OCI-M2 (cell line): ENCODE data around the gene CHRD.

Experiments
- DNase-seq: peaks from one replicate; lab custom pipeline; 2025; ENCODE audit not compliant: unreplicated experiment; lab: John Stamatoyannopoulos, UW

CHRD gene

DNA sequence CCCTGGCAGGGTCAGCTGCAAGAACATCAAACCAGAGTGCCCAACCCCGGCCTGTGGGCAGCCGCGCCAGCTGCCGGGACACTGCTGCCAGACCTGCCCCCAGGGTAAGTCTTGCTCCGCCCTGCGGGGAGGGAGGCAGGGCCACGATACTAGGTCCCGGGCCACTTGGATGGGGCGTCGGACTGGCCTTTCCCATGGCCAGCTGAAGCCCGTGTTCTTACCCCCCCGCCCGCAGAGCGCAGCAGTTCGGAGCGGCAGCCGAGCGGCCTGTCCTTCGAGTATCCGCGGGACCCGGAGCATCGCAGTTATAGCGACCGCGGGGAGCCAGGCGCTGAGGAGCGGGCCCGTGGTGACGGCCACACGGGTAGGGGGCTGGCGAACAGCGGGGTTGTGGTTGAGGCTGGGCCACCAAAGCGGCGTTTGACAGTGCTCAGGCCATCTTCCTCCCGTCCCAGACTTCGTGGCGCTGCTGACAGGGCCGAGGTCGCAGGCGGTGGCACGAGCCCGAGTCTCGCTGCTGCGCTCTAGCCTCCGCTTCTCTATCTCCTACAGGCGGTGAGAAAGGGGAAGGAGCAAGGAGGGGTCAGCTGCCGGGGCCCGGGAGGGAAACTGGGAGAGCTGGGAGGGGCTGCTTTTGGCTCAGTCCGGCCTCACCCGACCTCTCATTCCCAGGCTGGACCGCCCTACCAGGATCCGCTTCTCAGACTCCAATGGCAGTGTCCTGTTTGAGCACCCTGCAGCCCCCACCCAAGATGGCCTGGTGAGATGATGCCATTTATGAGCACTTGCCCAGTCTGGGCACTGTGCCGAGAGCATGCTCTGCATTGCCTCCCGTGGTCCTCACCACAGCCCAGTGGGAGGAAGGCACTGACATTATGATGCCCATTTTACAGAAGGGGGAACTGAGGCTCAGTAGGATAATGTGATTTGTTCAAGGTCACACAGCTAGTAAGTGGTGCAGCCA lies 1.7 kb downstream of the CHRD start:
- DNase-seq = no peak

DNA sequence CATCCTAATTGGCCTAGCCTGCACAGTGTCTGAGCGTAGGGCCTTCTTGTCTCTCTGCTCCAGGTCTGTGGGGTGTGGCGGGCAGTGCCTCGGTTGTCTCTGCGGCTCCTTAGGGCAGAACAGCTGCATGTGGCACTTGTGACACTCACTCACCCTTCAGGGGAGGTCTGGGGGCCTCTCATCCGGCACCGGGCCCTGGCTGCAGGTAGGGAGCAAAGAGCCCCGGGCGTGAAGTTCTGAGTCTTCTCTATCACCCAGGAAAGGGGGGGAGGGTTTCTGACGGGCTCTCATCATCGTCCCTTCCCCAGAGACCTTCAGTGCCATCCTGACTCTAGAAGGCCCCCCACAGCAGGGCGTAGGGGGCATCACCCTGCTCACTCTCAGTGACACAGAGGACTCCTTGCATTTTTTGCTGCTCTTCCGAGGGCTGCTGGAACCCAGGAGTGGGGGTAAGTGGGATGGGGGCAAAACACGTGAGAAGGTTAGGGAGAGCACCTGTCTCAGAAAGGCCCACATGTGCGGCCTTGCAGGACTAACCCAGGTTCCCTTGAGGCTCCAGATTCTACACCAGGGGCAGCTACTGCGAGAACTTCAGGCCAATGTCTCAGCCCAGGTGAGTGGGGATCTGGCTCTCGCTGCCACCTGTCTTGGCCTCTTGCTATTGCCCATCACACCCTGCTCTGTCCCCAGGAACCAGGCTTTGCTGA lies 2.6 kb downstream of the CHRD start:
- DNase-seq = no peak

DNA sequence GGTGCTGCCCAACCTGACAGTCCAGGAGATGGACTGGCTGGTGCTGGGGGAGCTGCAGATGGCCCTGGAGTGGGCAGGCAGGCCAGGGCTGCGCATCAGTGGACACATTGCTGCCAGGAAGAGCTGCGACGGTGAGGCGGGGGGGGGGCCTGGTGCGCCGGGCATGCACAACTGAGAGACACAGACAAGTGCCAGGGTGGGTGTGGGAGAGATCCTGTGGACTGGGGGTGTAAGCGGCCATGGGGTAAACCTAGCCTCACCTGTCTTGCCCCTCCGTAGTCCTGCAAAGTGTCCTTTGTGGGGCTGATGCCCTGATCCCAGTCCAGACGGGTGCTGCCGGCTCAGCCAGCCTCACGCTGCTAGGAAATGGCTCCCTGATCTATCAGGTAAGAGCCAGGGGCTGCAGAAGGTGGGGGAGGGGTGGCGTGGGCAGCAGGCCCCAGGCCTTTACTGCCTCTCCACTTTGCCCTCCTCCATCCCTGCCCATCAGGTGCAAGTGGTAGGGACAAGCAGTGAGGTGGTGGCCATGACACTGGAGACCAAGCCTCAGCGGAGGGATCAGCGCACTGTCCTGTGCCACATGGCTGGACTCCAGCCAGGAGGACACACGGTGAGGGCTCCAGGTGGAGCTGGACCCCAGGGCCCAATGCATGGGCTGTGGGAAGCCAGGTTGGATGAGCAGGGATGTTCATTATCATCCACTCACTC lies 3.3 kb downstream of the CHRD start:
- DNase-seq = no peak

DNA sequence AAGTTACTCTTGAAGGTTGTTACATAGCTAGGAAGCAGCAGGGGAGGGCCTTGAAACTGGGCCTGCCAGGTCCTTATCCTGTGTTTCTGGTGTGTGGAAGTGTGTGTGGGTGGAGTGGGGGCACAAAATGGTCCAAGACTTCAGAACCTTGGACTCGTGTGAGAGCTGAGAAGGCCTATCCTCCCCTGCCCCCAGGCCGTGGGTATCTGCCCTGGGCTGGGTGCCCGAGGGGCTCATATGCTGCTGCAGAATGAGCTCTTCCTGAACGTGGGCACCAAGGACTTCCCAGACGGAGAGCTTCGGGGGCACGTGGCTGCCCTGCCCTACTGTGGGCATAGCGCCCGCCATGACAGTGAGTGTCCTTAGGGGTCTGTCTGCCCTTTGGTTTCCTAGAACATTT lies 4.5 kb downstream of the CHRD start:
- DNase-seq = no peak

DNA sequence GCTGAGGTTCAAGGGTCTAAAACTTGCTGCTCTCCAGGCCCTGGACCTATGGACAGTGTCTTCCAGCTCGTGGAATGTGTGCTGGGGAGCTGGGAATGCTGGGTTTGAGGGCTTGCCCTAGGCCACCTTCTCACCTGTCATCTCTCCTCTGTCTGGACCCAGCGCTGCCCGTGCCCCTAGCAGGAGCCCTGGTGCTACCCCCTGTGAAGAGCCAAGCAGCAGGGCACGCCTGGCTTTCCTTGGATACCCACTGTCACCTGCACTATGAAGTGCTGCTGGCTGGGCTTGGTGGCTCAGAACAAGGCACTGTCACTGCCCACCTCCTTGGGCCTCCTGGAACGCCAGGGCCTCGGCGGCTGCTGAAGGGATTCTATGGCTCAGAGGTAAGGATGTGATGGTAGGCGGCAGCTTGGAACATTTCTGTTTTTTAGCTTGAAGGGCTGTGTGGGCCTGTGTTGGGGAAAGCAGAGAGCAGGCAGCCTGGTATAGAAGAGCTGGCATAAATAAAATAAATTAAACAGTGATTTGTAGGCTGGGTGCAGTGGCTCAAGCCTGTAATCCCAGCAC lies 5.1 kb downstream of the CHRD start:
- no peak for DNase-seq

DNA sequence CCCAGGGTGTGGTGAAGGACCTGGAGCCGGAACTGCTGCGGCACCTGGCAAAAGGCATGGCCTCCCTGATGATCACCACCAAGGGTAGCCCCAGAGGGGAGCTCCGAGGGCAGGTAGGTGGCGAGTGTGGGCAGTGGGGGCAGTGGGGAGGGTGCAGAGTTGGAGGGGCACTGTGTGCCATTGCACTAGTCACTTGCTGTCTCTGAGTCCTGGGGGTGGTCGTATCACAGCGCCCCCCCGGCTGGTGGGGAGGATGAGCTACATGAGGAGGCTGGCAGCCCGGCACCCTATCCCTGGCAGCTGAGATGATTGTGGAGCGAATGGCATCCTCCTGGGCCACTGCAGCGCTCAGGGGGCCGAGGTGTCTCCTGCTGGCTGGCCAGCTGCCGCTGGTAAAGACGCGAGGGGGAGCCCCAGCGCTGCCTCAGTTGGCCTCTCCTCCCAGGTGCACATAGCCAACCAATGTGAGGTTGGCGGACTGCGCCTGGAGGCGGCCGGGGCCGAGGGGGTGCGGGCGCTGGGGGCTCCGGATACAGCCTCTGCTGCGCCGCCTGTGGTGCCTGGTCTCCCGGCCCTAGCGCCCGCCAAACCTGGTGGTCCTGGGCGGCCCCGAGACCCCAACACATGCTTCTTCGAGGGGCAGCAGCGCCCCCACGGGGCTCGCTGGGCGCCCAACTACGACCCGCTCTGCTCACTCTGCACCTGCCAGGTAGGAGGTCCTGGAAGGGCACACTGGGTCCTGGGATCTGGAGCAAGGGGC lies 6.4 kb downstream of the CHRD start:
- no peak for DNase-seq

DNA sequence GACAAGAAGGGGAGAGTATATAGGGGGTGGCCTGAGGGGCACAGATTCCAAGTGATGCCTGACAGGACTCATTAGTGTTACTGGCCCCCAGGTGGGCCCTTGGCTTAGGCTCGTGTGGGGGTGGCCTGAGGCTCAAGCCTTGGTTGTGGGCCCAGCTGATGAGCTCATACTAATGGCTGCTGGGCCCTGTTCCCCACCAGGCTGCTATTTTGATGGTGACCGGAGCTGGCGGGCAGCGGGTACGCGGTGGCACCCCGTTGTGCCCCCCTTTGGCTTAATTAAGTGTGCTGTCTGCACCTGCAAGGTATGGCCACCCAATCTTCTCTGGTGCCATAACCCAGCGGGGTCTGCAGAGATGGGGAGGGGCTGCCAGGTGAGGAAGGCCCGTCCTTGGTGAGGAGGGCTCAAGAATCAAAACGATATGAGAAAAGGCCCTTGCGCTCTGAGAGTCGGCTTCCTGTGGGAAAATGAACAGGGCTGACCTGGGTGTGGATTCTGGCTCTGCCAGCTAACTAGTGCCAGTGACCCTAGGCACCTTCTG lies 7.4 kb downstream of the CHRD start:
- DNase-seq = no peak

DNA sequence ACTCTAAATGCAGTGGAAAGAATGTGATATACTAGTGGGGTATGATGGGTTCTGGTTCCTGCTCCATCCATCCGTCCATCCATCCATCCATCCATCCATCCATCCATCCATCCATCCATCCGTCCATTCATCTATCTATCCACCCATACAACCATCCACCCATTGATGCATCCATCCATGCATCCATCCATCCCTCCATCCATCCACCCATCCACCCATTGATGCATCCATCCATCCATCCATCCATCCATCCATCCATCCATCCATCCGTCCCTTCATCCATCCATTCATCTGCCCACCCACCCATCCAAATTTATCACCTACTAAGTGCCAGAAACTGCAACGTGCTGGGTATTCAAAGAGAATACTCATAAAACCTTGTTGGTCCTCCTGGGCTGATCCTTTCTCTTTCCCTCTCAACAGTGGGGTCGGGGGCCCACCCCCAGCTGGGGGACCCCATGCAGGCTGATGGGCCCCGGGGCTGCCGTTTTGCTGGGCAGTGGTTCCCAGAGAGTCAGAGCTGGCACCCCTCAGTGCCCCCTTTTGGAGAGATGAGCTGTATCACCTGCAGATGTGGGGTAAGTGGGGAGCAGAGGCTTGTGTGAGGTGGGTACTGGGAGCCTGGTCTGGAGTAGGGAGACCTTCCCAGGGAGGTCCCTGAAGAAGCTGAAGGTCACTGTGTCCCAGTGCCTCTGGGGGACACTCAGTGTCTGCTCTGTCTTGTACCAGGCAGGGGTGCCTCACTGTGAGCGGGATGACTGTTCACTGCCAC lies 8.5 kb downstream of the CHRD start:
- no peak for DNase-seq

DNA sequence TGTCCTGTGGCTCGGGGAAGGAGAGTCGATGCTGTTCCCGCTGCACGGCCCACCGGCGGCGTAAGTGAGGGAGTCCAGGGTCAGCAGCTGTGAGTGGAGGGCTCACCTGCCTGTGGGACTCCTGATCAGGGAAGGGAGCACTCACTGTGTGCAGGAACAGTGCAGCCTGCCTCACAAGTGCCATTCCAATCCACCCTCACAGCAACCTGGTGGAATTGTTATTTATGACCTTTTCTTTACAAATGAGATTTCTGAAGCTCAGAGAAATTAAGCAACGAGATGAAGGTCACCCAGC lies 9.0 kb downstream of the CHRD start:
- no peak for DNase-seq

DNA sequence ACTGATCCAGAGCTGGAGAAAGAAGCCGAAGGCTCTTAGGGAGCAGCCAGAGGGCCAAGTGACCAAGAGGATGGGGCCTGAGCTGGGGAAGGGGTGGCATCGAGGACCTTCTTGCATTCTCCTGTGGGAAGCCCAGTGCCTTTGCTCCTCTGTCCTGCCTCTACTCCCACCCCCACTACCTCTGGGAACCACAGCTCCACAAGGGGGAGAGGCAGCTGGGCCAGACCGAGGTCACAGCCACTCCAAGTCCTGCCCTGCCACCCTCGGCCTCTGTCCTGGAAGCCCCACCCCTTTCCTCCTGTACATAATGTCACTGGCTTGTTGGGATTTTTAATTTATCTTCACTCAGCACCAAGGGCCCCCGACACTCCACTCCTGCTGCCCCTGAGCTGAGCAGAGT lies 9.5 kb downstream of the CHRD start:
- no peak for DNase-seq

DNA sequence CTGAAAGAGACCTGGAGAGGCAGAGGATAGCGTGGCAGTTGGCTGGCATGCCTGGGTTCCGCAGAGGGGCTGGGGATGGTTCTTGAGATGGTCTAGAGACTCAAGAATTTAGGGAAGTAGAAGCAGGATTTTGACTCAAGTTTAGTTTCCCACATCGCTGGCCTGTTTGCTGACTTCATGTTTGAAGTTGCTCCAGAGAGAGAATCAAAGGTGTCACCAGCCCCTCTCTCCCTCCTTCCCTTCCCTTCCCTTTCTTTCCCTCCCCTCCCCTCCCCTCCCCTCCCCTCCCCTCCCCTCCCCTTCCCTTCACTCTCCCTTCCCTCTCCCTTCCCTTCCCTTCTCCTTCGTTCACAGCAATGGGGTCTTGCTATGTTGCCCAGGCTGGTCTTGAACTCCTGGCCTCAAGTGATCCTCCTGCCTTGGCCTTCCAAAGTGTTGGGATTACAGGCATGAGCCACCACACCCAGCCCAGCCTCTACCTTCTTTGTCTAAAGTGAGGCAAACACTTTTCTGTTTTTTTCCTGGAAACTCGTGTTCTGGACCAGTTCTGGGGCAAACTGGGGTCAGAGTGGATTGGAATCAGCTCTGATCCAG lies 10.2 kb downstream of the CHRD start:
- DNase-seq = no peak

DNA sequence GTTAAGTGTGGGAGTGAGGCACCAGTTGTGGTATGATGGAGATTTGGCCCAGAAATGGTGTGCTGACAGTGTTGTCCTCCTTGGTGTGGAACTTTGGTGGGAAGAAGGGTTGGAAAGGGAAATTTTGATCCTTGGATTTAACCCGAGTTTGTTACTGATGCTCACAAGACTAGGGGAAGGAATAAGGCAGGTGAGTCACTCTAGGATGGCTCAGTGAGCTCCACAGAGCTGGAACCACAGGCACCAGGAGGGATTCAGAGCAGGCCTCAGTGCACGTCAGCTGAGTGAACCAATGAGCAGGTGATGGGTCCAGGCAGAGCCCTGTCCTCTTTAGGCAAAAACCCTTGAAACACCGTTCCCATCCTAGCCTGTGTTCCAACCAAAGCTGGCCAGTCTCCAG lies 11.4 kb downstream of the CHRD start:
- no peak for DNase-seq

DNA sequence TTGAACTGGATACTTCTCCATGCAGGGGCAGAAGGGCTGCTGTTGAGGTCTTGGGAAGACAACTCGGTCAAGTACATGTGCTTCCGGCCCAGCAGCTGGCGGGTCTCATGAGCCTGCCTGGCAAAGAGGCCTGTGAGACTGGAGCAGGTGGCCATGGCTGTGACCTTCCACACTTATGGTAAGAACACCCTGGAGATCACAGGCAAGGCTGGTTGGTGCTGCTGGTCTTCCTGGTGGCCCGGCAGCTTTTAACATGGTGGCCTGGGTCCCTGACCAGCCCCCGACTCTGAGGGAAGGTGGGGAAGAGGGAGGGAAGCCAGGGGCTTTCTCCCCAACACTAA lies 15.4 kb downstream of the CHRD start:
- no peak for DNase-seq

DNA sequence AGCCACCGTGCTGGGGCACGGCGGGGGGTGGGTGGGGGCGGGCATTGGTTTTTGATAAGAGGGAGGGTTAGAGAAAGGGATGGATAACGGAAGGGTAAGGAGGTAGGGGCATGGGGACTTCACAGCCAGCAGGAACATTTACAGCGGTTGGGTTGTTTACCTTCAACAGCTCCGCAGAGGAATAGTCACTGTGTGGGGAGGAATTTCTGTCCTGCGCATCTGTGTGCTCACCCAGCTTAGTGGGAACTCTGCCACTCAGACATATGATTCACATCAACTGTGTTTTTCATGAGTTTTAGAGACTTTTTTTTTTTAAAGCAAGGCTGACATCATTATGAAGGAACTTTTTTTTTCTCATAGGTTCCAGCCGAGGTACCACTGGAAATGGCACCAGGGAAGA lies 19.6 kb downstream of the CHRD start:
- DNase-seq = no peak

DNA sequence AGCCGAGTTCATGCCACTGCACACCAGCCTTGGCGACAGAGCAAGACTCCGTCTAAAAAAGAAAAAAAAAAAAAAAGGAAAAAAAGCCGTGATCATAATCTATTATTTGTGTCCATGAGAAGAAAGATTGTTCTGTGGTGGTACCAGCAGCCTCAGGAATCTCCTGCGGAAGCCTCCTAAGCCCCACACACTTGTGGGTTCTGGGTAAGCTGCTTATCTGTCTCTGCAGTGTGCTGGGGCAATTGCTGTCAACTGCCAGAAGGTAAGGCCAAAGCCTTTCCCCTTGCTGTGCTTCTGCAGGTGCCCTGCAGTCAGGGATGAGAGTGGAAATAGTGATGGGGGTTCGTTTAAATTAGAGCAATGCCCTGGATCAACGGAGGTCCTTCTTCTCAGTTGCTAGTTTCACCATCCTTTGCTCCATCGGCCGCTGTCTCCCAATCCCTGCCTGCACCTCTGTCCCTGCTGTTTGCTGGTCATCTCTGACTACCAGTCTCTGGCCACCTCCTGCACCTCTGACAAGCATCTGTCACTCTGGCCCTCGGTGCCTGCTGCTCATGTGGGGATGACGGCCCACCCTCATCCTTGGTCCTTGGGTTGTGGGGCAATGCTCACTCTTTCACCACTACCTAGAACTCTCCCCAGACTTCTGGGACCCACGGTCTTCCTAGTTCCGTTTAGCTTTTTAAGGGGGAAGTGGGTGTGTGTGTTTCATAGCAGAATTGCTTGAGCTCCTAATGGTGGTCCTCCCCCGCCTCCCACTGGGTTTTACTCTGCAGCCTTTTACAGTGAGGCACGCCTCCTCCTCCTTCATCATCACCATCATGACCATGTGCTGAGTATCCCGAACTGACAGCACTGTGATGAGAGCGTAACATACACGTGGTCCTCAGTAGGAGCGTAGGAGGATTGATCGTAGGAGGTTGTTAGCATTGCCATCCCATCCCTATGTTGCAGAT lies 25.5 kb downstream of the CHRD start:
- no peak for DNase-seq

DNA sequence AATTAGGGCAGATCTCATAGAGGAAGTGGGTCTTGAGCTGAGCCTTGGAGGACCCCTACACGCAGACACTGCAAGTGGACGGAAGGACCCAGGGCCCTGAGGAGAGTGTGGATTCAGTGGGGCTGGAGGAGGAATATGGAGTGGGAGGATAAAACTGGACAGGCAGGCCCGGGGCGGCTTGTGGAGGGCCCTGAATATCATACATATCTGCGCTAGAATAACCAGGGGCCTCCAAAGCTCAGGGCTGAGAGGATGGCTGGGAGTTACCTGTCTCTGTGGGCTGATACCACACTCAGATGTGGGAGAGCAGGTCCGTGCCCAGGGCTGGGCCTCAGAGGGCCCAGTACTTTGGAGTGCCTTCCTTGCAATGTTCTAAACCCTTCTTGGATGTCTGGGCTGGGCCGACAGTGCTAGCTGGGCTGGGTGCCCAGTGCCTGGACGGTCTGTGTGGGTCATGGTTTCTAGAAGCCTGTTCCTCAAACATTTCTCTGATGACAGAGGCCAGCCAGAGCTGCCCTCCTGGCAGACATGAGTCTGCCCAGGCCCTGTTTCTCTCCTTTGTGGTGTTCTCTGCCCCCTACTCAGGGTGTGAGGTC lies 29.6 kb downstream of the CHRD start:
- DNase-seq = no peak

DNA sequence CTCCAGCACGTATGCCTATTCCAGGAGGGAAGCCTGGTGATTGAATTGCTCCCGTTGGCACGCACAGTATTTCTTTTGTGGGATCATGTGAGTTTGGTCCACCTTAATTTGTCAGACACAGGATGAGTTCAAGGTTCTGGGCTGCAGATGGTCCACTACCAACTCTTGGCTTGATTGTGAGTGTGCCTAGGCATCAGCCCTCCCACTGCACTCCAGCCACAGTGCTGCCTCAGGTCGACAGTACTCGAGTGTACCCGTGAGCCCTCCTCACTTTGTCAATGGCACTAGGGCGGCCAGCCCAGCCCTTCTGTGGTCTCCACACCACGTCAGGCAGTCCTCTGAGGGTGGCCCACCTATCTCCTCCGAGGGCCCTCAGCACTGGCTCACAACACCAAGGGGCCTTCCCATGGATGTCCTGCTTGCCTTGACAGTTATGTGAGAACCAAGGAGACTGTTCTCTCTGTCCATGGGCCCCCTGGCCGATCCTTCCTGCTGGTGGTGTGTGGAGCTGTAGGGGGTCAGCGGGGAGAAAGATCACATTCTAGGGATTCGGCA lies 30.2 kb downstream of the CHRD start:
- DNase-seq = no peak
